ENCODE results near the gene CCDC158.
"Not testable (repeated sequence)": the region's sequence is repeated elsewhere in the genome, so short reads cannot be mapped to it uniquely, and the experiment has no call there.

The CCDC158 gene

GRCh38 chr4:76430519-76431388 lies 9.8 kb upstream of the CCDC158 start:
- peak; percentile 67 for DNase-seq (ENCODE audit: low spot score)

- no peak for DNase-seq (ENCODE audit: low spot score)
These were observed 8.7 kb upstream of the CCDC158 start for GRCh38 chr4:76429636-76430035.

GRCh38 chr4:76426272-76426671 lies 5.3 kb upstream of the CCDC158 start:
- DNase-seq (ENCODE audit: low spot score): no peak

- not testable (repeated sequence) for DNase-seq (ENCODE audit: low spot score)
These were observed 2.2 kb upstream of the CCDC158 start for GRCh38 chr4:76423159-76423558.

GRCh38 chr4:76420188-76420761 lies 666 bp downstream of the CCDC158 start:
- no peak for DNase-seq (ENCODE audit: low spot score)

- DNase-seq (ENCODE audit: low spot score): no peak
These were observed 10.3 kb downstream of the CCDC158 start for GRCh38 chr4:76410636-76411035.

- no peak for DNase-seq (ENCODE audit: low spot score)
These were observed 13.4 kb downstream of the CCDC158 start for GRCh38 chr4:76407440-76408119.

- no peak for DNase-seq (ENCODE audit: low spot score)
These were observed 14.9 kb downstream of the CCDC158 start for GRCh38 chr4:76406081-76406480.

- no peak for DNase-seq (ENCODE audit: low spot score)
These were observed 19.3 kb downstream of the CCDC158 start for GRCh38 chr4:76401654-76402053.

- DNase-seq (ENCODE audit: low spot score): no peak
These were observed 32.6 kb downstream of the CCDC158 start for GRCh38 chr4:76388160-76388908.

- DNase-seq (ENCODE audit: low spot score): no peak
These were observed 34.2 kb downstream of the CCDC158 start for GRCh38 chr4:76386566-76387305.

GRCh38 chr4:76385974-76386373 lies 35.0 kb downstream of the CCDC158 start:
- DNase-seq (ENCODE audit: low spot score): no peak

- DNase-seq (ENCODE audit: low spot score): no peak
These were observed 36.9 kb downstream of the CCDC158 start for GRCh38 chr4:76384052-76384451.

- no peak for DNase-seq (ENCODE audit: low spot score)
These were observed 37.9 kb downstream of the CCDC158 start for GRCh38 chr4:76383001-76383400.

- no peak for DNase-seq (ENCODE audit: low spot score)
These were observed 39.0 kb downstream of the CCDC158 start for GRCh38 chr4:76381986-76382385.

- no peak for DNase-seq (ENCODE audit: low spot score)
These were observed 40.4 kb downstream of the CCDC158 start for GRCh38 chr4:76380561-76380960.

- no peak for DNase-seq (ENCODE audit: low spot score)
These were observed 43.0 kb downstream of the CCDC158 start for GRCh38 chr4:76377911-76378310.

GRCh38 chr4:76377481-76377901 lies 43.5 kb downstream of the CCDC158 start:
- DNase-seq (ENCODE audit: low spot score): no peak

- no peak for DNase-seq (ENCODE audit: low spot score)
These were observed 44.4 kb downstream of the CCDC158 start for GRCh38 chr4:76376534-76376933.

GRCh38 chr4:76375703-76376102 lies 45.2 kb downstream of the CCDC158 start:
- DNase-seq (ENCODE audit: low spot score): no peak

GRCh38 chr4:76374798-76375197 lies 46.1 kb downstream of the CCDC158 start:
- no peak for DNase-seq (ENCODE audit: low spot score)

Data from Ammon's horn (tissue), 1 donor.